Measurements from ENCODE around the gene CRACR2B.

DNA sequence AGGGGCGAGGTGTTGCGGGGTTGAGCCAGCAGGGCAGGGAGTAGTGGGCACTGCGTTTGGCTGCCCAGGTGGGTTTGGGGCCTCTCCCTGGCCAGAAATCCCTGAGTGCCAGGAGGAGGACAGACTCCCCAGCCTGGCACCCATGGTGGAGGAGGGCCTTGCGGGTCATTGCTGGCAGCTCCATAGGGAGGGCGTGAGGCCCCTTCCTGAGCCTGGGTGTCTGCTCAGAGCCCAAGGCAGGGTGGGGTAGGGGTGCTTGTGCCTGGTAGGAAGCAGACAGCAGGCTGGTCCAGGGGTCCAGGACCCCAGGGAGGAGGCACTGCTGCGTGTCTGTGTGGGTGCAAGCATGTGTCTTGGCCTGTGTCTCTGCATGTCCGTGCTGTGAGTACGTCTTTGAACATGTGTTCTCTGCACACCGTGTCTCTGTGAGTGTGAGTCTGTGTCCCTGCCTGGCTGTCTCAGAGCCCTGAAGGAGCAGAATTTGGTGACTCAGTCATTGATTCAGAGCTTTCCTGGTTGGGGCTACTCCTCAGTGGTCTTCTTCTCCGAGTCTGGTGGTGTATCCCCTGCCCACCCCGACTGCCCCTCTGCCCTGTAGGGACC lies 18.9 kb downstream of the CRACR2B start:
- TF ChIP-seq, protein P1, sequence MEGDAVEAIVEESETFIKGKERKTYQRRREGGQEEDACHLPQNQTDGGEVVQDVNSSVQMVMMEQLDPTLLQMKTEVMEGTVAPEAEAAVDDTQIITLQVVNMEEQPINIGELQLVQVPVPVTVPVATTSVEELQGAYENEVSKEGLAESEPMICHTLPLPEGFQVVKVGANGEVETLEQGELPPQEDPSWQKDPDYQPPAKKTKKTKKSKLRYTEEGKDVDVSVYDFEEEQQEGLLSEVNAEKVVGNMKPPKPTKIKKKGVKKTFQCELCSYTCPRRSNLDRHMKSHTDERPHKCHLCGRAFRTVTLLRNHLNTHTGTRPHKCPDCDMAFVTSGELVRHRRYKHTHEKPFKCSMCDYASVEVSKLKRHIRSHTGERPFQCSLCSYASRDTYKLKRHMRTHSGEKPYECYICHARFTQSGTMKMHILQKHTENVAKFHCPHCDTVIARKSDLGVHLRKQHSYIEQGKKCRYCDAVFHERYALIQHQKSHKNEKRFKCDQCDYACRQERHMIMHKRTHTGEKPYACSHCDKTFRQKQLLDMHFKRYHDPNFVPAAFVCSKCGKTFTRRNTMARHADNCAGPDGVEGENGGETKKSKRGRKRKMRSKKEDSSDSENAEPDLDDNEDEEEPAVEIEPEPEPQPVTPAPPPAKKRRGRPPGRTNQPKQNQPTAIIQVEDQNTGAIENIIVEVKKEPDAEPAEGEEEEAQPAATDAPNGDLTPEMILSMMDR (IDR thresholded peaks at IDR 0.05) = no peak
- TF ChIP-seq POLR2A (IDR thresholded peaks at IDR 0.05) = no peak
